Skin epidermis (tissue), 12 donors: ENCODE results near the gene NRG3.

Source experiments
- H3K27ac ChIP-seq, 21 experiments: fragments of 200-600 bp; sonication (generic) in 11 of 21; one replicate each; pipeline ENCODE4 v1.5.0; 2020; ENCODE audit warnings: mild to moderate bottlenecking in 3 of 21, inconsistent platforms in 2 of 21, moderate library complexity in 2 of 21
- H3K4me3 ChIP-seq, 7 experiments: fragments of 200-600 bp; sonication (generic) in 2 of 7; one replicate each; pipeline ENCODE4 v1.5.0; 2020; ENCODE audit warnings: inconsistent platforms in 2 of 7, mild to moderate bottlenecking in 2 of 7, moderate library complexity in 1 of 7

The NRG3 gene

GRCh38 chr10:82420001-82420400, 545.0 kb downstream of the NRG3 start:
- no peak overlapping the region for H3K4me3 ChIP-seq
- no peak overlapping the region for H3K27ac ChIP-seq

- no peak overlapping the region for H3K4me3 ChIP-seq
- no peak overlapping the region for H3K27ac ChIP-seq
Measured at GRCh38 chr10:82429302-82429701, 554.3 kb downstream of the NRG3 start.

- Histone ChIP-seq H3K4me3 (no peak overlapping the region), H3K27ac (no peak overlapping the region)
Measured at GRCh38 chr10:82438277-82438676, 563.3 kb downstream of the NRG3 start.

GRCh38 chr10:82440775-82441174, 565.8 kb downstream of the NRG3 start:
- H3K4me3 ChIP-seq, result no peak overlapping the region
- no peak overlapping the region for H3K27ac ChIP-seq

- Histone ChIP-seq H3K4me3 (no peak overlapping the region), H3K27ac (no peak overlapping the region)
Measured at GRCh38 chr10:82452046-82452445, 577.1 kb downstream of the NRG3 start.

GRCh38 chr10:82452676-82453075, 577.7 kb downstream of the NRG3 start:
- H3K4me3 ChIP-seq, result no peak overlapping the region
- no peak overlapping the region for H3K27ac ChIP-seq

- H3K4me3 ChIP-seq, result no peak overlapping the region
- no peak overlapping the region for H3K27ac ChIP-seq
Measured at GRCh38 chr10:82453678-82454293, 578.8 kb downstream of the NRG3 start.

- H3K4me3 ChIP-seq, result no peak overlapping the region
- H3K27ac ChIP-seq, result no peak overlapping the region
Measured at GRCh38 chr10:82462910-82463551, 588.0 kb downstream of the NRG3 start.

GRCh38 chr10:82463614-82464013, 588.6 kb downstream of the NRG3 start:
- Histone ChIP-seq H3K27ac (no peak overlapping the region), H3K4me3 (no peak overlapping the region)

GRCh38 chr10:82464191-82464818, 589.3 kb downstream of the NRG3 start:
- Histone ChIP-seq H3K27ac (no peak overlapping the region), H3K4me3 (no peak overlapping the region)

- Histone ChIP-seq H3K27ac (no peak overlapping the region), H3K4me3 (no peak overlapping the region)
Measured at GRCh38 chr10:82464966-82465365, 590.0 kb downstream of the NRG3 start.

- no peak overlapping the region for H3K4me3 ChIP-seq
- H3K27ac ChIP-seq, result no peak overlapping the region
Measured at GRCh38 chr10:82468453-82468852, 593.5 kb downstream of the NRG3 start.

GRCh38 chr10:82472406-82473335, 597.7 kb downstream of the NRG3 start:
- no peak overlapping the region for H3K4me3 ChIP-seq
- H3K27ac ChIP-seq, result no peak overlapping the region

- Histone ChIP-seq H3K27ac (no peak overlapping the region), H3K4me3 (no peak overlapping the region)
Measured at GRCh38 chr10:82477776-82478175, 602.8 kb downstream of the NRG3 start.

GRCh38 chr10:82492647-82493046, 617.7 kb downstream of the NRG3 start:
- Histone ChIP-seq H3K4me3 (no peak overlapping the region), H3K27ac (no peak overlapping the region)

GRCh38 chr10:82496114-82496513, 621.1 kb downstream of the NRG3 start:
- no peak overlapping the region for H3K4me3 ChIP-seq
- H3K27ac ChIP-seq, result no peak overlapping the region

- no peak overlapping the region for H3K4me3 ChIP-seq
- H3K27ac ChIP-seq, result no peak overlapping the region
Measured at GRCh38 chr10:82497439-82497838, 622.4 kb downstream of the NRG3 start.

- H3K4me3 ChIP-seq, result no peak overlapping the region
- H3K27ac ChIP-seq, result no peak overlapping the region
Measured at GRCh38 chr10:82498976-82499375, 624.0 kb downstream of the NRG3 start.

- H3K27ac ChIP-seq, result no peak overlapping the region
Measured at GRCh38 chr10:82505009-82505408, 630.0 kb downstream of the NRG3 start.

GRCh38 chr10:82506680-82507376, 631.8 kb downstream of the NRG3 start:
- no peak overlapping the region for H3K4me3 ChIP-seq

More at GRCh38 chr10:82505009-82505408, 630.0 kb downstream of the NRG3 start:
- no peak overlapping the region for H3K4me3 ChIP-seq

More at GRCh38 chr10:82506680-82507376, 631.8 kb downstream of the NRG3 start:
- H3K27ac ChIP-seq, result no peak overlapping the region
